Mucosa of rectum (tissue), 2 donors: ENCODE measurements around the gene TSPAN32.

Source experiments
- H3K27ac ChIP-seq, 2 donors: one replicate each; pipeline ENCODE4 v1.7.0; 2013; ENCODE audit warnings: inconsistent platforms in 2 of 2, low read depth in 2 of 2, low read length in 2 of 2
- H3K27me3 ChIP-seq, 2 donors: one replicate each; pipeline ENCODE4 v1.7.0; 2013; ENCODE audit warnings: low read length in 2 of 2; ENCODE audit not compliant: control insufficient read depth in 2 of 2, insufficient read depth in 2 of 2
- H3K36me3 ChIP-seq, 2 donors: one replicate each; pipeline ENCODE4 v1.7.0; 2013; ENCODE audit warnings: low read length in 2 of 2; ENCODE audit not compliant: control insufficient read depth in 2 of 2, insufficient read depth in 2 of 2
- H3K4me1 ChIP-seq, 2 donors: one replicate each; pipeline ENCODE4 v1.7.0; 2013; ENCODE audit warnings: low read length in 2 of 2, mild to moderate bottlenecking in 1 of 2; ENCODE audit not compliant: control insufficient read depth in 2 of 2, insufficient read depth in 2 of 2
- H3K4me3 ChIP-seq, 2 donors: one replicate each; pipeline ENCODE4 v1.7.0; 2013; ENCODE audit warnings: low read length in 2 of 2
- H3K9ac ChIP-seq, 2 donors: one replicate each; pipeline ENCODE4 v1.7.0; 2013; ENCODE audit warnings: low read length in 2 of 2, low read depth in 1 of 2, mild to moderate bottlenecking in 1 of 2
- H3K9me3 ChIP-seq, 2 donors: one replicate each; pipeline ENCODE4 v1.7.0; 2013; ENCODE audit warnings: low read length in 2 of 2; ENCODE audit not compliant: control insufficient read depth in 2 of 2
- donor health status: healthy.
- donor health status: Normal muscosa, but diverticular disease.

Gene TSPAN32

DNA sequence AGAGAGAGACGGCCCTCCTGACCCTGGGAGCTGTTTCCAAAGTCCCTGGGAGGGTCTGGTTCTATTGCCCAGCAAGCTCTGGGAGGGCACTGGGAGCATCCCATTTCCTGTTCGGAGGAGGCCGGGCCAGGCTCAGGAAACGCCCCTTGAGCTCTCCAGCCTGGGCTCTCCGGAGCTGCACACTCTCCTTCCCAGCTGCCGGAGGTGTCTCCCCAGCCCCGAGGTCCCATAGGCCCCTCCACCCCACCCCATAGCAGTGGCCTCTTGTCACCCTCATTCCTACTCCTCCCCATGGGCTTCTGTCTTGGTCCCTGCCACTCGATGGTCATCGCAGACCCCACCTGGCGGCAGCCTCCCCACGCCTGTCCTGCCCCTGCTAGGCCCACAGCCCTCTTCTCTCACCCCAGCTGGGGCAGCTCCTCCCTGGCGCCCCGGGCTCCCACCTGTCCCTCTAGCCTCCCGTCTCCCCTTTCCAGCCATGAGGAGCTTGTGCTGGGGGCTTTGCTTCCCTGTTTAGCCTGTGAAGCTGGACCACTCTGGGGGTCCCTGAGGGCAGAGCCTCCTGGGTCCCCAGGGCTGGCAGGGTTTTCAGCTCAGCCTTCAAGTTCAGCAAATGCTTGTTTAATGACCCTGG, 2.8 kb downstream of the TSPAN32 start:
- Histone ChIP-seq H3K4me1 (peaks cover 14 to 20% of the 10 kb centered on the region in 2 donors), H3K4me3 (no peak overlapping the region), H3K36me3 (no peaks in the 10 kb centered on the region), H3K9me3 (no peaks in the 10 kb centered on the region), H3K9ac (no peak overlapping the region), H3K27ac (peak overlapping the region in 1 of 2 donors; percentile 57), H3K27me3 (no peaks in the 10 kb centered on the region)

DNA sequence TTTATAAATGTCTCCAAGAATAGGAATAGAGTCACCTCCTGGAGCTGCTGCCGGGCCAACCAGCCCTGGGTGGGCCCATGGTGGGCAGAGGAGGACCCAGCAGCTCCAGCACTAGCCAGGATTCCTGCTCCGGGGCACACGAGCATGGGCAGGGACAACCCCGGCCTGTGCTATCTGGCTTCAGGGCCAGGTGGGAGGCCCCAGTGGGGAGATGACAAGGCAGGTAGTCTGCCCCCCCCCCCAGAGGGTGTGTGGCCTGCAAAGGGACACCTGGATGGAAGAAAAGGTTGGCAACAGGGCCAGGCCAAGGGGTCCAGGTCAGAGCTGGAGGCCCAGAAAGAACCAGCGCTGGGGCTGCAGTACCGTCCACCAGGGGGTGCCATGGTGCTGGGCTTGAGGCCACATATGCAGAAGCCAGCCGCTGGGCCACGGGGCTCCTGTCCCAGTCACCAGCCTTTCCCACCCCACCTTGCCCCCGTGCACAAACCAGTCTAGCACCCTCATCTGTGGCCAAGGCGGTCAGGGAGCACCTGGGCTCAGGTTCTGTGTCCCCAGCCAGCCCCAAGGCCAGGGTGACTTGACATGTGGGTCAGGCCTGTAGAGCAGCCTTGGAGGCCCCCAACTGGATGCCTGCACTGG, 3.4 kb downstream of the TSPAN32 start:
- Histone ChIP-seq H3K4me1 (peaks cover 14 to 20% of the 10 kb centered on the region in 2 donors), H3K9ac (peak overlapping the region in 1 of 2 donors; percentile 14), H3K27ac (peak overlapping the region in 1 of 2 donors; percentile 57), H3K4me3 (peak overlapping the region in 1 of 2 donors; percentile 22), H3K27me3 (no peaks in the 10 kb centered on the region), H3K36me3 (no peaks in the 10 kb centered on the region), H3K9me3 (no peaks in the 10 kb centered on the region)

DNA sequence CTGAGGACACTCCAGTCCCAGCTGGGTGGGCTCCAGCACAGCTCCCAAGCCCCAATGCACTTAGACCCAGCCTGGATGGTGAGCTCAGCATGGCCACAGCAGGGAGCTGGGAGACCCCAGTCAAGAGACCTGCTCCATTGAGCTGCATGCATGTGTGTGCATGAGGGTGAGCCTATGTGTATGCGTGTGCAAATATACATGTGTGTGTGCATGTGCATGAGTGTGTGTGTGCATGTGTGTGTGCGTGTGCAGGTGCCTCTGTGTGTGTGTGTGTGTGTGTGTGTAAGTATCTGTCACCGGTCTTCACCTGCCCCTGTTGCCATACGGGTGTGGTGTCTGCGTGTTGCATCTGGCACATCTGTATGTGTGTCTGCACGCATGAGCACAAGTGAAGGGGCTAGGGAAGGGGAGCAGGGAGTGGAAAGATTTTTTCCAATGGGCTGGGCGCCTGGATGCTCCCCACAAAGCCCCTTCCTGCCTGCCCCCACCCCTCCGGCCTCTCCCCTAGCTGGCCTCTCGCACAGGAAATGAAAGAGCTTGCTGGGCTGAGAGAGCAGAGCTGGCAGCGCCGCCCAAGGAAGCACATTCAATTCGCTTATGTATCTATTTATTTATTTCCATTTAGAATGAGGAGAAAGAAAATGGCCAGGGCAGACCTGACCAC, 4.1 kb downstream of the TSPAN32 start:
- H3K4me1 ChIP-seq = peaks cover 14 to 20% of the 10 kb centered on the region in 2 donors
- H3K27me3 ChIP-seq = no peaks in the 10 kb centered on the region
- no peak overlapping the region for H3K9ac ChIP-seq
- peak overlapping the region; percentile 57 to 74 for H3K27ac ChIP-seq
- peak overlapping the region in 1 of 2 donors; percentile 22 for H3K4me3 ChIP-seq
- no peaks in the 10 kb centered on the region for H3K9me3 ChIP-seq
- no peaks in the 10 kb centered on the region for H3K36me3 ChIP-seq

DNA sequence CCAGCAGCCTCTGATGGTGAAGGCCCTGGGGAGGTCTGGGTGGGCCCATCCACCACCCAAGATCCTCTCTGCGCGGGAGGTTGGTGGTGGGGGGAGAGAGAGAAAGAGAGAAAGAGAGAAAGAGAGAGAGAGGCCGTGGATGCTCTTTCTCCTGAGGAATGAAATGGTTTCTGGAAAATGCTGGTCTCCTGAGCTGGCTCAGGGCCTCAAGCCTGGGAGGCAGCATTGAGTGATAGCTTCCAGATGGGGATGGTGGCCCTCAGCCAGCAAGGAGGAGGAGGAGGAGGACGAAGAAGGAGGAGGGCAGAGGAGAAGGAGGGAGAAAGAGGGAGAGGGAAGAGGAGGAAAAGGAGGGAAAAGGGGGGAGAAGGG, 4.6 kb downstream of the TSPAN32 start:
- Histone ChIP-seq H3K36me3 (no peaks in the 10 kb centered on the region), H3K4me3 (peak overlapping the region in 1 of 2 donors; percentile 22), H3K9ac (no peak overlapping the region), H3K27ac (peak overlapping the region; percentile 57 to 74), H3K9me3 (no peaks in the 10 kb centered on the region), H3K4me1 (peaks cover 14 to 20% of the 10 kb centered on the region in 2 donors), H3K27me3 (no peaks in the 10 kb centered on the region)

DNA sequence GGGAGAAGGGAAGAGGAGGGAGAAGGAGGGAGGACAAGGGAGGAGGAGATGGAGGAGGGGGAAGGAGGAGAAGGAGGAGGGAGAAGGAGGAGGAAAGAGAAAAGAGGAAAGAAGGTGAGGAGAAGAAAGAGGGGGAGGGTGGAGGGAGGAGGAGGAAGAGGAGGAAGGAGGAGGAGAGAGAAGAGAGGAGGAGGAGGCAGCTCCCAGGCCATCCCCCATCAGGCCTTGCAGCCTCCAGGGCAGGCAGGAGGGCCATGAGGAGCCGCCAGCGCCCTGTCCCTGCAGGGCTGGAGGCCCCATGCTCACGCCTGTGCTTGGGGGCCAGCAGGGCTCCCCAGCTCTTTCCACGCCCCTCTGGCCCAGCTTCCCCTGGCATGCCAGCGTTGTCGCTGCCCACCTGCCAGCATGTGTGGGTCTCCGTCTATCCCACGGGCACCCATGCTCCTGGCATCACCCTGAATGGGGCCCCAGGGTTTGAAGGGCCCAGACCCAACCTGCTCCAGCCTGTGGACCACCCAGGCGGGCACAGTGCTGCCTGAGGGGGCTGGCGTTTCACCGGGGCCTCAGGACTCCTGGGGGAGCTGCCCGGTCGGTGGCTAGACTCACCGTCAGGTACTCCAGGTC, 5.2 kb downstream of the TSPAN32 start:
- Histone ChIP-seq H3K27me3 (no peaks in the 10 kb centered on the region), H3K9ac (no peak overlapping the region), H3K36me3 (no peaks in the 10 kb centered on the region), H3K4me1 (peaks cover 14 to 20% of the 10 kb centered on the region in 2 donors), H3K4me3 (no peak overlapping the region), H3K9me3 (no peaks in the 10 kb centered on the region), H3K27ac (peak overlapping the region; percentile 21 to 57)

DNA sequence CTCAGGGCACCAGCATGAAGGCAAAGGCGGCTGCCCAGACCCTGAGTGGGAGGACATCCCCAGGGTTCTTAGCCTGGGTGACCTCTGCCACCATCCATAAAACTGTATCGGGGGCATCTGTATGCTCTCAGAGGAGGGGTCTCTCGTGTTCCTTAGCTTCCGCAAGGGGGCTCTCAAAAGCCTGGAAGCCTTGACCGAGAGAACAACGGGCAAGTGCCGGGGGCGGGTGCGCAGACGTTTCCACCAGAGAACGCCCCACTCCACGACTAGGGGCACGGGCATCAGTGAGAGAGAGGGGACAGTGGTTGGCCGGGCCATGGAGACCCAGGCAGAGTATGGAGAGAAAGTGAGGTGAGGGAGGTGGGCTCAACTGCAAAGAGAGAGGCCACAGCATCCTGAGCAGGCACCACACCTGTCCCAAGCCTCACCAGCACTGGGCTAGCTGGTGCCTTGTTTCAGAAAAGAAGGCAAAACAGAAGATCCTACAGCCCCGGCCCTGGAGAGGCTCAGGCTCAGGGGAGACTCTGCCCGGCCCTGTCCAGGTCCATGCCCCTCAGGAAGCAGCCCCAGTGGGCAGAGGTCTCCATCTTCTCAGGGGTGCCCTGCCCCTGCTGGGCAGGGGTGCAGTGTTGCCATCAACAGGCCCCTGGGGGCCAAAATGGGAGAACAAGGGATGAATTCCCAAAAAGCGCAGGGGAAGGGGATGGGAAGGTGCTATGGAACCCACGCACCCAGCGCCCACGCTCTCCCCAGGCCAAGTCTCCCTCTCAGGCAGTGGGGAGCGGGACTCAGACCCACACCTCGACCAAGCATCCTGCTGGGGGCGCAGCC, 5.9 kb downstream of the TSPAN32 start:
- H3K4me3 ChIP-seq = no peak overlapping the region
- no peaks in the 10 kb centered on the region for H3K27me3 ChIP-seq
- H3K36me3 ChIP-seq = no peaks in the 10 kb centered on the region
- peak overlapping the region; percentile 21 to 57 for H3K27ac ChIP-seq
- peaks cover 16 to 17% of the 10 kb centered on the region in 2 donors for H3K4me1 ChIP-seq
- no peaks in the 10 kb centered on the region for H3K9me3 ChIP-seq
- H3K9ac ChIP-seq = no peak overlapping the region

DNA sequence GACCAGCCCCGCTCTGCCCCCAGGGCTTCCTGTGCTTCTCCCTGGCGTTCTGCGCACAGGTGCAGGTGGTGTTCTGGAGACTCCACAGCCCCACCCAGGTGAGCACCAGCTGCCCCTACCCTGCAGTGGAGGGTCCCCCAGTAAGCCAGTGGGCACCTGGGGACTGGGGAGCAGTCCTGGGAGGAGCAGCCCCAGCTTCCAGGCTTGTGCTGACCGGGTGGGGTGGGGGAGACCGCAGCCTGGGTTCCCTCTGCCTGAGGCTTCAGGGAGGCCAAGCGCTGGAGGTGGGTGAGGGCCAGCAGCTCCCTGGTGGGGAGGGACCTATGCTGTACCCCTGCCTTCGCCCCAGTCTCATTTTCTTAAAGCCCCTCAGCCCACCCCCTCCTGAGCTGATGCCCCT, 6.9 kb downstream of the TSPAN32 start:
- Histone ChIP-seq H3K9ac (no peak overlapping the region), H3K36me3 (no peaks in the 10 kb centered on the region), H3K4me3 (no peak overlapping the region), H3K9me3 (no peaks in the 10 kb centered on the region), H3K27me3 (peaks cover 0 to 2% of the 10 kb centered on the region in 2 donors), H3K4me1 (peaks cover 12 to 16% of the 10 kb centered on the region in 2 donors), H3K27ac (no peak overlapping the region)

DNA sequence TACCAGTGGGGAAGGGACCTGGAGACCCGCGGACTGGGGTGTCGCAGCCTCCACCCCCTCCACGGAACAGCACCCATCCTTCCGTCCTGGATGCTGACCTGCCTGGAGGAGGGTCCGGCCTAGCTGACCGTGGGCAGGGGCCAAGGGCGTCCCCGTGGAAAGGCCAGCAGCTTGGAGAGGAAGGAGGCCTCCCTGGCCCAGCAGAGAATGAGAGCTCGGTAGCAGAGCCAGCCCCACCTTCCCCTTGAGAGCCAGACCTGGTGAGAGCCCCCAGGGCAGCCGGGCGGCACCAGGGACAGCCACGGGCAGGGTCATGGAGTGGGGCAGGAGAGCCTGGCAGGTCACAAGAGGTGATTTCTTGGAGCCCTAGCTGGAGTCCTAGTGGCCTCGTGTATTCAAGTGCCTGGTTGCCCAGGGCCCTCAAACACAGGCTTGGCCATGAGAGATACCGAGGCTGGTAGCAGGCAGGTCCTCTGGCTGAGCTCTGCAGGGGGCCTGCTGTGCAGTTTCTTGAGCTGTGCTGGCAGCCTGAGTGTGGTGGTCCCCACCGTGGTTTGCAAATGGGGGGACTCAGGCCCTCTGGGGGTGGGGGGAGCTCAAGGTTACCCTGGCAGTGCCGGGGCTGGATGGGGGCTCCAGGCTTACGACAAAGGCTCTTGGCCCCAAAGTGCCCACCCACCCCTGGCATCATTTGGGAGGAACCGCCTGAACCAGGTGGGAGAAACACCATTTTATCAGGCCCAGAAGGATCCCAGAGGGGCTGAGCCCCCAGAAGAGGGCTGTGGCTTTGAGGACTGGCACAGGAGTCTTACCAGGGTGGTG, 7.6 kb downstream of the TSPAN32 start:
- no peak overlapping the region for H3K9ac ChIP-seq
- H3K9me3 ChIP-seq = no peaks in the 10 kb centered on the region
- no peak overlapping the region for H3K27ac ChIP-seq
- H3K36me3 ChIP-seq = no peaks in the 10 kb centered on the region
- H3K27me3 ChIP-seq = peaks cover 0 to 2% of the 10 kb centered on the region in 2 donors
- H3K4me3 ChIP-seq = no peak overlapping the region
- peaks cover 15 to 18% of the 10 kb centered on the region in 2 donors for H3K4me1 ChIP-seq
